DOHH2 (cell line): ENCODE measurements around the gene DIPK1A.
A peak's percentile ranks its signal among the peaks of the same experiment; 100 is the strongest.

Experiments used
- H3F3A ChIP-seq: fragments of 200-600 bp; sonication (generic), shearing (Covaris generic); 2 replicates; pipeline ENCODE4 v1.6.0; 2016; ENCODE audit warnings: antibody characterized with exemption, mild to moderate bottlenecking; ENCODE audit not compliant: control insufficient read depth, insufficient read depth
- H3K27ac ChIP-seq: fragments of 200-600 bp; sonication (generic); 2 replicates; pipeline ENCODE4 v1.5.1; 2014; ENCODE audit warnings: low read depth, mild to moderate bottlenecking, low read length, moderate library complexity
- H3K27me3 ChIP-seq: fragments of 200-600 bp; sonication (generic); 2 replicates; pipeline ENCODE4 v1.6.1; 2014; ENCODE audit warnings: mild to moderate bottlenecking, low read length, mixed read lengths; ENCODE audit not compliant: control insufficient read depth
- H3K36me3 ChIP-seq: fragments of 200-600 bp; sonication (generic); 2 replicates; pipeline ENCODE4 v1.6.1; 2014; ENCODE audit warnings: mild to moderate bottlenecking, low read length, moderate library complexity, mixed read lengths; ENCODE audit not compliant: control insufficient read depth
- H3K4me1 ChIP-seq: fragments of 200-600 bp; sonication (generic); 2 replicates; pipeline ENCODE4 v1.6.1; 2014; ENCODE audit warnings: mild to moderate bottlenecking, low read length, mixed read lengths; ENCODE audit not compliant: control insufficient read depth
- H3K4me2 ChIP-seq: fragments of 200-600 bp; sonication (generic); 2 replicates; pipeline ENCODE4 v1.6.0; 2014; ENCODE audit warnings: mild to moderate bottlenecking, low read length, moderate library complexity
- H3K4me3 ChIP-seq: fragments of 200-600 bp; sonication (generic); 2 replicates; pipeline ENCODE4 v1.5.1; 2014; ENCODE audit warnings: mild to moderate bottlenecking, low read length, mixed read lengths
- H3K79me2 ChIP-seq: fragments of 200-600 bp; sonication (generic); 2 replicates; pipeline ENCODE4 v1.6.1; 2014; ENCODE audit warnings: mild to moderate bottlenecking, low read length, mixed read lengths; ENCODE audit not compliant: control insufficient read depth
- H3K9me2 ChIP-seq: fragments of 200-600 bp; sonication (generic); replicated peaks from 2 replicates; pipeline ENCODE4 v1.6.1; 2014; ENCODE audit warnings: mild to moderate bottlenecking, low read length, mixed read lengths; ENCODE audit not compliant: control insufficient read depth
- H3K9me3 ChIP-seq: fragments of 200-600 bp; sonication (generic); 2 replicates; pipeline ENCODE4 v1.6.1; 2014; ENCODE audit warnings: antibody characterized with exemption, low read length, mixed read lengths; ENCODE audit not compliant: control insufficient read depth, insufficient read depth
- H4K20me1 ChIP-seq: fragments of 200-600 bp; sonication (generic); 2 replicates; pipeline ENCODE4 v1.6.0; 2014; ENCODE audit warnings: low read depth, mild to moderate bottlenecking, antibody characterized with exemption, low read length, moderate library complexity; ENCODE audit not compliant: control insufficient read depth, insufficient read depth
- CTCF ChIP-seq: fragments of 200-600 bp; sonication (generic); IDR thresholded peaks from one replicate; pipeline ENCODE4 v1.5.1; 2014; ENCODE audit warnings: antibody characterized with exemption, mild to moderate bottlenecking, low read depth, low read length; ENCODE audit not compliant: poor library complexity, severe bottlenecking
- EZH2phosphoT487 ChIP-seq: fragments of 200-600 bp; sonication (generic); IDR thresholded peaks from 2 replicates; pipeline ENCODE4 v1.6.1; 2017; ENCODE audit warnings: borderline replicate concordance, mild to moderate bottlenecking, antibody characterized with exemption, low read length, moderate library complexity, mixed read lengths

The DIPK1A gene

DNA sequence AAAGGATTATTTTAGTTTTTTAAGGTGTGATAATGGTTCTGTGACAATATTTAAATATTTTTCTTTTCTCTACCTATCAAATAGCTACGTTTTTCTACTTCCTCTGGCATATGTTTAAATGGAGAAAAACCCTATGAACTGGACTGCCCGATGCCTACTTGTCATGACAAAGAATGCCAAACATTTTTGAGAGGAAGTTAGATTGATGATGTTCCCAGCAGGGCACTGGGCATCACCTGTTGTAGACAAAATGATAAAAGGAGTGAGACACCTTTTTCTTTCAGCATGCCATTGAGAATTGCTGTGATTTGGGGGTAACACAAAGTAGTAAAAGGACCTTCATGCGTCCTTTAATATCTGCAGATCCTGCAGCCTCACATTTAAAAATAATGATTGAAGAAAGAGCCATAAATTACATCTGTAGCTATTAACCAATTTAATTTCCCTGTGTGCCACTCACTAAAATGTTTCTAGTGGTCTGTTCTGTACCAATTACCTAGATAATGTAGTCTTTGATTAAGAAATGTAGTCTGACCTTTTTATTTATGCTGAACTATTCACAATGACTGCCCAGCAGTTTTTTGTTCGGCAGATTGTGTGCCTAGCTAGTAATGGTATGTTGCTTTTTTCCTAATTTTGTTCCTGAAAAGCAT, 81.8 kb downstream of the DIPK1A start:
- H3K27me3 ChIP-seq, result no peaks in the 10 kb centered on the region
- H3K9me3 ChIP-seq, result no peaks in the 10 kb centered on the region
- peaks cover 6% of the 10 kb centered on the region; the same call in 1 of the 2 replicates for H3F3A ChIP-seq
- H3K27ac ChIP-seq, result no peak overlapping the region
- no peaks in the 10 kb centered on the region for H3K9me2 ChIP-seq
- TF ChIP-seq EZH2phosphoT487 (no peak), CTCF (no peak)
- no peaks in the 10 kb centered on the region for H4K20me1 ChIP-seq
- H3K36me3 ChIP-seq, result peaks cover 10% of the 10 kb centered on the region
- H3K4me3 ChIP-seq, result no peak overlapping the region
- peaks cover 27% of the 10 kb centered on the region for H3K4me1 ChIP-seq
- H3K4me2 ChIP-seq, result no peak overlapping the region
- H3K79me2 ChIP-seq, result peaks cover 43% of the 10 kb centered on the region

DNA sequence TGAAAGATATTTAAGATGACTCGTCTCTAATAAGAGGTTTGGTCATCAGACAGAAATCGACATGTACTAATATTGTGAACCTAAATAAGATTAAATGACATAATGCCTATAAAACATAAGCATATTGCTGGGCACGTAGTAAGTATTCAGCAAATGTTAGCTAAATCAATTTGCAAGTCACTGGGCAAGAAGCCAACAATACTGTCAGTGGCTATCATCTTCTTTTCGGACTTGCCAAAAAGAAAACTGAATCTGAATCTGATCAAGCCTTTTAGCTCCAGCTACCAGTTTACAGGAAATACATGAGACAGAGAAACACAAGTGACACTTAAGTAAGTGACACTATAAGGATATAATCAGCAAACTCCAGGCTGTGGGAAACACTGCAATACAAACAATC, 83.5 kb downstream of the DIPK1A start:
- H3K79me2 ChIP-seq, result peaks cover 30% of the 10 kb centered on the region
- H3K4me3 ChIP-seq, result no peak overlapping the region
- H3K4me2 ChIP-seq, result peak overlapping the region; percentile 30
- H4K20me1 ChIP-seq, result no peaks in the 10 kb centered on the region
- no peak for TF ChIP-seq CTCF
- no peak for TF ChIP-seq EZH2phosphoT487
- peaks cover 6% of the 10 kb centered on the region; the same call in 1 of the 2 replicates for H3F3A ChIP-seq
- peaks cover 23% of the 10 kb centered on the region for H3K36me3 ChIP-seq
- H3K27ac ChIP-seq, result no peak overlapping the region
- no peaks in the 10 kb centered on the region for H3K27me3 ChIP-seq
- no peaks in the 10 kb centered on the region for H3K9me3 ChIP-seq
- no peaks in the 10 kb centered on the region for H3K9me2 ChIP-seq
- H3K4me1 ChIP-seq, result peaks cover 16% of the 10 kb centered on the region

DNA sequence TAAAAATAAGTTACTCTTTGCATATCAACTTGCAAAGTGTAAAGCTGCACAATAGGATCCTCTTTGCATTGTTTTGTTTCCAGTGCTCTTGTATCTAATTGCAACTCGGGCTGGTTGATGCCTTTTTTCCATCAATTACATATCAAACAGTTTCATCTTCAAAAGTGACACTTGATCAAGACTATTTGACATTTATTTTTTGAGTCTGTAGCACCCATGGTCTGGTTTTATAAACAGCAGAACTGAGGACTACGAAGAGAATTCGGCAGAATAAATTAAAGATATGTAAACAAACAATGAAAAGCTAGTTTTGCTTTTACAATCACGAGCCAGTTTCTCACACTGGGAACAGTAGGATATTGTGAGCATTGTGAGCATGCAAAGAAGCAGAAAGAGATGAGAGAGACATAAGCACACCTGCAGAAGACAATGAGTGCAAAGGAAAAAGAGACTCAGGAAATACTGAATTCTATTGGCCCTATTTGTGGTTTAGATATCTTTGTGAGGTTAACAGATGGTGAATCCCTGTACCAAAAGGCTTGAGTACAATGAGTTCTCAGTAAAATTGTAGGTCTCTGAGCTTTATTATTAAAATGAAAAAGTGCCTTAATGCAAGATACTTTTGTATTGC, 84.1 kb downstream of the DIPK1A start:
- H3K4me2 ChIP-seq, result peak overlapping the region; percentile 30
- H3K9me3 ChIP-seq, result no peaks in the 10 kb centered on the region
- no peaks in the 10 kb centered on the region for H4K20me1 ChIP-seq
- H3K27me3 ChIP-seq, result no peaks in the 10 kb centered on the region
- no peak for TF ChIP-seq CTCF
- H3K36me3 ChIP-seq, result peaks cover 24% of the 10 kb centered on the region
- H3K79me2 ChIP-seq, result peaks cover 24% of the 10 kb centered on the region
- H3F3A ChIP-seq, result peaks cover 6% of the 10 kb centered on the region; the same call in 1 of the 2 replicates
- no peak overlapping the region for H3K4me3 ChIP-seq
- peaks cover 14% of the 10 kb centered on the region for H3K4me1 ChIP-seq
- H3K27ac ChIP-seq, result no peak overlapping the region
- no peaks in the 10 kb centered on the region for H3K9me2 ChIP-seq
